Neural crest cell (in vitro differentiated cells): ENCODE data around the gene TRIP13. TPM values are rescaled to one million over a fixed set of nuclear protein-coding genes. Genes with fewer than 3 reads are reported as not detected.

Source experiments
- DNase-seq: peaks from one replicate; pipeline ENCODE4 v3.0.0; 2021; ENCODE audit warnings: low read depth, mixed read lengths, low spot score
- H3K27ac Mint-ChIP-seq: one replicate; pipeline ENCODE4 v1.8.0; 2021; ENCODE audit warnings: mild to moderate bottlenecking, mixed read lengths; ENCODE audit not compliant: unreplicated experiment
- H3K27me3 Mint-ChIP-seq: 2 replicates; pipeline ENCODE4 v1.8.0; 2021; ENCODE audit warnings: low read depth, mild to moderate bottlenecking, mixed read lengths
- H3K36me3 Mint-ChIP-seq: 2 replicates; pipeline ENCODE4 v1.8.0; 2021; ENCODE audit warnings: low read depth, mild to moderate bottlenecking, mixed read lengths
- H3K4me1 Mint-ChIP-seq: 2 replicates; pipeline ENCODE4 v1.8.0; 2021; ENCODE audit warnings: mixed read lengths
- H3K4me3 Mint-ChIP-seq: one replicate; pipeline ENCODE4 v1.8.0; 2021; ENCODE audit warnings: mild to moderate bottlenecking, mixed read lengths
- H3K9me3 Mint-ChIP-seq: 2 replicates; pipeline ENCODE4 v1.8.0; 2021; ENCODE audit warnings: mixed read lengths
- total RNA-seq: library from RNA; stranded (reverse); gene quantifications from 2 replicates; pipeline ENCODE4 v1.2.1, GENCODE V29; 2021
- TF ChIP-seq, protein P1 (sequence below): fragments of 200-600 bp; sonication (generic); conservative IDR thresholded peaks from 2 replicates; pipeline ENCODE4 v1.5.0; 2021; ENCODE audit warnings: antibody characterized with exemption, mild to moderate bottlenecking

TRIP13 gene
- total RNA-seq, 1 donor from 2014 or later, result 32.6 TPM

DNA sequence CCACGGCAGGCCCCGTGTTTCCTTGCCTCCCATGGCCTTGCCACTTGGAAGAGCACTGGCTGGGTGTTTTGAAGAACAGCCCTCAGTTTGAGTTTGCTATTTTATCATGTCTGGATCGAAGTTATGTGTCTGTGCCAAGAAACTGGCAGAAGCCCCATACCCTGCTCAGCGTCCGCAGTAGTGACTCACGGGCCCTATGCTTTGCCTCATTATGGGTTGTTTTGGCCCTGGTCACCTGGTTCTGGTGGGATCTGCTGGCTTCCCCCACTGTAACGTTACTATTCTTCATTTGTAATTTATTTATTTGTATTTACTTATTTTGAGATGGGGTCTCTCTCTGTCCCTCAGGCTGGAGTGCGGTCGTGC is 73.6 kb downstream of the TRIP13 start:
- DNase-seq, result no peak
- H3K4me1 Mint-ChIP-seq, result peaks cover 29% of the 10 kb centered on the region
- peaks cover 3% of the 10 kb centered on the region for H3K9me3 Mint-ChIP-seq
- TF ChIP-seq, protein P1, sequence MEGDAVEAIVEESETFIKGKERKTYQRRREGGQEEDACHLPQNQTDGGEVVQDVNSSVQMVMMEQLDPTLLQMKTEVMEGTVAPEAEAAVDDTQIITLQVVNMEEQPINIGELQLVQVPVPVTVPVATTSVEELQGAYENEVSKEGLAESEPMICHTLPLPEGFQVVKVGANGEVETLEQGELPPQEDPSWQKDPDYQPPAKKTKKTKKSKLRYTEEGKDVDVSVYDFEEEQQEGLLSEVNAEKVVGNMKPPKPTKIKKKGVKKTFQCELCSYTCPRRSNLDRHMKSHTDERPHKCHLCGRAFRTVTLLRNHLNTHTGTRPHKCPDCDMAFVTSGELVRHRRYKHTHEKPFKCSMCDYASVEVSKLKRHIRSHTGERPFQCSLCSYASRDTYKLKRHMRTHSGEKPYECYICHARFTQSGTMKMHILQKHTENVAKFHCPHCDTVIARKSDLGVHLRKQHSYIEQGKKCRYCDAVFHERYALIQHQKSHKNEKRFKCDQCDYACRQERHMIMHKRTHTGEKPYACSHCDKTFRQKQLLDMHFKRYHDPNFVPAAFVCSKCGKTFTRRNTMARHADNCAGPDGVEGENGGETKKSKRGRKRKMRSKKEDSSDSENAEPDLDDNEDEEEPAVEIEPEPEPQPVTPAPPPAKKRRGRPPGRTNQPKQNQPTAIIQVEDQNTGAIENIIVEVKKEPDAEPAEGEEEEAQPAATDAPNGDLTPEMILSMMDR, result no peak
- peaks cover 3% of the 10 kb centered on the region for H3K27me3 Mint-ChIP-seq
- no peak overlapping the region for H3K27ac Mint-ChIP-seq
- no peak overlapping the region for H3K4me3 Mint-ChIP-seq
- H3K36me3 Mint-ChIP-seq, result no peaks in the 10 kb centered on the region

DNA sequence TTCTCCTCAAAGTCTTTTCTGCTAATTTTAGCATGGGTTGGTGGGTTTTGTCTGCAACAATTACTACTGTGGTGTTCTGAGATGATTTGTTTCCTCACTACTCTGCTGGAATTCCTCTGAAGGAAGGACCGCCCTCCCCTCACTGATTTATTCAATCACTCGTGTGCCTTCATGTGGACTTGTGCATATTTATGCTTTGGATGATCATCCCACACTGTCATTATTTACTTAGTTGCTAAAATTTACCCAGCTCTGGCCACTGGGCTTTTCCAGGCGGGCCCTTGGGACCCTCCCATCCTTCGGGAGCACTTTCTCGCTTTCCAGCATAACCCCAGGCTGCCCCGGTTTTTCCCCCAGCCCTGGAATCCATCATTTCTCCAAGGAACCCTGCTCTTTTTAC is 74.3 kb downstream of the TRIP13 start:
- H3K36me3 Mint-ChIP-seq, result no peaks in the 10 kb centered on the region

More for the DNA sequence above, 74.3 kb downstream of the TRIP13 start:
- Mint-ChIP-seq H3K27ac (no peak overlapping the region), H3K4me3 (no peak overlapping the region), H3K9me3 (peaks cover 3% of the 10 kb centered on the region), H3K27me3 (peaks cover 3% of the 10 kb centered on the region), H3K4me1 (peaks cover 29% of the 10 kb centered on the region)
- no peak for DNase-seq
- TF ChIP-seq, protein P1, result no peak

Other genes starting within 250 kb of the TRIP13 start
- 2.6 and 2.7 TPM in 2 replicates for gene TPPP, start 199.5 kb upstream of the TRIP13 start, total RNA-seq
- gene ZDHHC11B, start 108.2 kb upstream of the TRIP13 start, total RNA-seq, result 3.0 and 3.5 TPM in 2 replicates
- 14.5 and 17.2 TPM in 2 replicates for gene ZDHHC11, start 41.9 kb upstream of the TRIP13 start, total RNA-seq
- 77.3 and 80.1 TPM in 2 replicates for gene BRD9, start 83 bp upstream of the TRIP13 start, total RNA-seq
- 15.6 and 20.6 TPM in 2 replicates for gene NKD2, start 115.9 kb downstream of the TRIP13 start, total RNA-seq
- 34.7 and 40.7 TPM in 2 replicates for gene SLC12A7, start 219.2 kb downstream of the TRIP13 start, total RNA-seq